ENCODE results near the gene LRRC75A. TPM values are rescaled to one million over a fixed set of nuclear protein-coding genes. Genes with fewer than 3 reads are reported as not detected.

Gene LRRC75A
- total and polyA plus RNA-seq, 2 experiments from 2014 or later, result 10.7 to 18.0 TPM

DNA sequence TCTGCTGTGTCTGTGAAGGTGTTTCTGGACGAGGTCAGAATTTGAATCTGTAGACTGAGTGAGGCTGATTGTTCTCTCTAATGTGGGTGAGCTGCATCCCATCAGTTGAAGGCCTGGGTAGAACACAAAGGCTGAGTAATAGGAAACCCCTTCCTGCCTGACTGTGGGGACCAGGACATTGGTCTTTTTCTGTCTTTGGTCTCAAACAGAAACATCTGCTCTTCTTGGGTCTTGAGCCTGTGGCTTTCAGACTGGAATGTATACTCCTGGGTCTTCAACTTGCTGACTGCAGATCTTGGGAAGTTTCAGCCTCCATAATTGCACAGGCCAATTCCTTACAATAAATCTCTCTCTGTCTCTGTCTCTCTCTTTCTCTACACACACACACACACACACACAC, 19.6 kb upstream of the LRRC75A start:
- H3K4me1 ChIP-seq (ENCODE audit: insufficient read depth), result peaks cover 8% of the 10 kb centered on the region
- H4K20me1 ChIP-seq (ENCODE audit: insufficient read depth, poor library complexity, severe bottlenecking), result no peaks in the 10 kb centered on the region
- H3K36me3 ChIP-seq (replicated peaks; ENCODE audit: insufficient read depth, low read depth), result no peaks in the 10 kb centered on the region
- no peak overlapping the region for H2AFZ ChIP-seq
- no peaks in the 10 kb centered on the region for H3K9me3 ChIP-seq (ENCODE audit: low read depth)
- 68% methylated on average over 1 of the region's 1 CpG for WGBS (ENCODE audit: low lambda C conversion rate, missing lambda C conversion rate)
- H3K9me2 ChIP-seq (replicated peaks; ENCODE audit: insufficient read depth), result no peaks in the 10 kb centered on the region
- no peaks in the 10 kb centered on the region for H3K27me3 ChIP-seq
- TF ChIP-seq EZH2phosphoT487 (IDR thresholded peaks at IDR 0.05; ENCODE audit: low read depth, severe bottlenecking, unreplicated experiment), result no peak
- no peak for DNase-seq (ENCODE audit: low spot score)
- no peak overlapping the region for H3K4me3 ChIP-seq
- no peak overlapping the region for H3K4me2 ChIP-seq
- no peak overlapping the region for H3K27ac ChIP-seq
- H3K79me2 ChIP-seq, result no peaks in the 10 kb centered on the region

DNA sequence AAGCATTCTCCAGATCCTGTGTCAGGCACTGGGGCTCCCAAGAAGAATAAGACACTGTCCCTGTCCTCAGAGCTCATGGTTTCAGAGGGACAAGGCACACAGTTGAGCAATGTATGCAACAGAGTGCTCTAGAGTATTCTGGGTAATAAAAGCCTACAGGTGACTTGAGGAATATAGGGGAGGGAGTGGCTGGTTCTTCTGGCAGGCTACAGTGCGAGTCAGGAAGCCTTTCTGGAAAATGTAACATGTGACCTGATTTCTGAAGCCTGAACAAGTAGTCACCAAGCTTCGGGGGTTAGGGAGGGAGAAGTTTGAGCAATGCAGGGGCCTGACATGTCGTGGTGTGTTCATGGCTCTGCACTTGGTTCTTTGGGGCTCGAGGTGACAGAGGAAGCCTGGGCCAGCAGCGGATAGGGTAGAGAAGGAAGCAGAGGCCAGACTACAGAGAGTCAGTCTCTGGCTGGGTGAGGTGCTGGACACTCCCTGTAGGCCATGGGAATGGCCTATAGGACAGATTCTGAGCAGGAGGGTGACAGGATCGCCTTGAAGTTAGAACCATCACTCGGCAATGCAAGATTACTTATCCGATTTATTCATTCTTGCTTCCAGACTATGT, 16.0 kb upstream of the LRRC75A start:
- H2AFZ ChIP-seq, result no peak overlapping the region
- H3K79me2 ChIP-seq, result no peaks in the 10 kb centered on the region
- peak overlapping the region; percentile 81 for H3K27ac ChIP-seq
- H3K4me1 ChIP-seq (ENCODE audit: insufficient read depth), result peaks cover 3% of the 10 kb centered on the region
- no peaks in the 10 kb centered on the region for H3K9me2 ChIP-seq (replicated peaks; ENCODE audit: insufficient read depth)
- DNase-seq (ENCODE audit: low spot score), result peak; percentile 49
- H3K9me3 ChIP-seq (ENCODE audit: low read depth), result no peaks in the 10 kb centered on the region
- no peaks in the 10 kb centered on the region for H3K27me3 ChIP-seq
- no peaks in the 10 kb centered on the region for H4K20me1 ChIP-seq (ENCODE audit: insufficient read depth, poor library complexity, severe bottlenecking)
- 79% methylated on average over 8 of the region's 8 CpGs for WGBS (ENCODE audit: low lambda C conversion rate, missing lambda C conversion rate)
- TF ChIP-seq EZH2phosphoT487 (IDR thresholded peaks at IDR 0.05; ENCODE audit: low read depth, severe bottlenecking, unreplicated experiment), result no peak
- H3K4me3 ChIP-seq, result no peak overlapping the region
- no peak overlapping the region for H3K4me2 ChIP-seq
- H3K36me3 ChIP-seq (replicated peaks; ENCODE audit: insufficient read depth, low read depth), result no peaks in the 10 kb centered on the region

DNA sequence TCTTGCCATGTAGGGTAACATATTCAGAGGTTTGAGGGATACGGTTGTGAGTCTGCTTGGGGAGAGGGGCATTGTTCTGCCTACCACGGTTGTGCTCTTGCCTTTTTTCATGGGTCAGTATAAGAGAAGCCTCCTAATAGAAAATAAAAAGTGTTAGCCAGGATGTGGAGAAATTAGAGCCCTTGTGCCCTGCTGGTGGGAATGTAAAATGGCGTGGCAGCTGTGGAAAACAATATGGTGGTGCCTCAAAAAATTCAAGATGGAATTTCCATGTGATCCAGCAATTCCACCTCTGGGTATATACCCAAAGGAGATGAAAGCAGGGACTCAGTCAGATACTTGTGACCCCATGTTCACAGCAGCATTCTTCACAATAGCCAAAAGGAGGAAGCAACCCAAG, 14.2 kb upstream of the LRRC75A start:
- no peak for DNase-seq (ENCODE audit: low spot score)
- Histone ChIP-seq H4K20me1 (ENCODE audit: insufficient read depth, poor library complexity, severe bottlenecking) (no peaks in the 10 kb centered on the region), H3K79me2 (no peaks in the 10 kb centered on the region), H3K4me1 (ENCODE audit: insufficient read depth) (peaks cover 3% of the 10 kb centered on the region), H3K9me2 (replicated peaks; ENCODE audit: insufficient read depth) (no peaks in the 10 kb centered on the region), H2AFZ (no peak overlapping the region), H3K36me3 (replicated peaks; ENCODE audit: insufficient read depth, low read depth) (no peaks in the 10 kb centered on the region), H3K27ac (peak overlapping the region; percentile 41), H3K27me3 (no peaks in the 10 kb centered on the region), H3K4me2 (no peak overlapping the region), H3K9me3 (ENCODE audit: low read depth) (no peaks in the 10 kb centered on the region), H3K4me3 (no peak overlapping the region)
- 95% methylated on average over 3 of the region's 3 CpGs for WGBS (ENCODE audit: low lambda C conversion rate, missing lambda C conversion rate)
- TF ChIP-seq EZH2phosphoT487 (IDR thresholded peaks at IDR 0.05; ENCODE audit: low read depth, severe bottlenecking, unreplicated experiment), result no peak
- TF ChIP-seq EZH2 (IDR thresholded peaks at IDR 0.05; ENCODE audit: borderline replicate concordance), result no peak
- TF ChIP-seq, protein P1, sequence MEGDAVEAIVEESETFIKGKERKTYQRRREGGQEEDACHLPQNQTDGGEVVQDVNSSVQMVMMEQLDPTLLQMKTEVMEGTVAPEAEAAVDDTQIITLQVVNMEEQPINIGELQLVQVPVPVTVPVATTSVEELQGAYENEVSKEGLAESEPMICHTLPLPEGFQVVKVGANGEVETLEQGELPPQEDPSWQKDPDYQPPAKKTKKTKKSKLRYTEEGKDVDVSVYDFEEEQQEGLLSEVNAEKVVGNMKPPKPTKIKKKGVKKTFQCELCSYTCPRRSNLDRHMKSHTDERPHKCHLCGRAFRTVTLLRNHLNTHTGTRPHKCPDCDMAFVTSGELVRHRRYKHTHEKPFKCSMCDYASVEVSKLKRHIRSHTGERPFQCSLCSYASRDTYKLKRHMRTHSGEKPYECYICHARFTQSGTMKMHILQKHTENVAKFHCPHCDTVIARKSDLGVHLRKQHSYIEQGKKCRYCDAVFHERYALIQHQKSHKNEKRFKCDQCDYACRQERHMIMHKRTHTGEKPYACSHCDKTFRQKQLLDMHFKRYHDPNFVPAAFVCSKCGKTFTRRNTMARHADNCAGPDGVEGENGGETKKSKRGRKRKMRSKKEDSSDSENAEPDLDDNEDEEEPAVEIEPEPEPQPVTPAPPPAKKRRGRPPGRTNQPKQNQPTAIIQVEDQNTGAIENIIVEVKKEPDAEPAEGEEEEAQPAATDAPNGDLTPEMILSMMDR (IDR thresholded peaks at IDR 0.05; ENCODE audit: poor library complexity), result no peak

DNA sequence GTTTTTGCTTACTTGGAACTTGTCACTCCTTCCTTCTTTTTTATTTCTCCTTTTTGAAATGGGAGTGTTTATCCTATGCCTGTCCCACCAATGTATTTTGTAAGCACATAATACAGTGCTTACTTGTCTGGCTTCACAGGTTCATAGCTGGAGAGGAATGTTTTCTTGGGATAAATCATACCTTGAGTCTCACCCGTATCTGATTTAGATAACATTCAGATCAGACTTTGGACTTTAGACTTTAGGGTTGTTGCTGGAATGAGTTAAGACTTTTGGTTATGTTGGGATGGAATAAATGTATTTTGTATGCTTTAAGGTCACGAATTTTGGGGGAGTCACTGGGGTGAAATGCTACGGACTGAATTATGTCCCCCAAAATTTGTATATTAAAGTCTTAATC, 13.0 kb upstream of the LRRC75A start:
- Histone ChIP-seq H3K4me1 (ENCODE audit: insufficient read depth) (peaks cover 3% of the 10 kb centered on the region), H3K9me2 (replicated peaks; ENCODE audit: insufficient read depth) (no peaks in the 10 kb centered on the region), H3K27me3 (no peaks in the 10 kb centered on the region), H3K27ac (peak overlapping the region; percentile 53), H3K4me3 (no peak overlapping the region), H3K79me2 (no peaks in the 10 kb centered on the region), H2AFZ (no peak overlapping the region), H4K20me1 (ENCODE audit: insufficient read depth, poor library complexity, severe bottlenecking) (no peaks in the 10 kb centered on the region), H3K36me3 (replicated peaks; ENCODE audit: insufficient read depth, low read depth) (no peaks in the 10 kb centered on the region), H3K4me2 (no peak overlapping the region), H3K9me3 (ENCODE audit: low read depth) (no peaks in the 10 kb centered on the region)
- no peak for DNase-seq (ENCODE audit: low spot score)
- TF ChIP-seq, protein P1 (IDR thresholded peaks at IDR 0.05; ENCODE audit: poor library complexity), result no peak
- TF ChIP-seq EZH2 (IDR thresholded peaks at IDR 0.05; ENCODE audit: borderline replicate concordance), result no peak
- TF ChIP-seq EZH2phosphoT487 (IDR thresholded peaks at IDR 0.05; ENCODE audit: low read depth, severe bottlenecking, unreplicated experiment), result no peak
- WGBS (ENCODE audit: low lambda C conversion rate, missing lambda C conversion rate), result 73% methylated on average over 3 of the region's 3 CpGs
